Measurements from ENCODE around the gene AMPD1.

AMPD1 gene

GRCh38 chr1:114695430-114696058 is at the start of gene AMPD1:
TSS of gene AMPD1 (minus strand) at chr1:114695546. CDS start at chr1:114695471, 75 bp downstream.
- ChIA-PET POLR2A (ENCODE audit: low non-redundant PET) (interaction anchor here (0.9 kb wide), 1 partner anchor 8 kb away, joined by 4 read pairs; no protein-coding TSS in a partner anchor), CTCF (no interaction called here)
- DNase-seq (ENCODE audit: low spot score) = no peak
- no peak within 1 kb of the TSS for H3K27ac ChIP-seq
- TF ChIP-seq CTCF (conservative IDR thresholded peaks at IDR 0.05; ENCODE audit: low read depth) = no peak

GRCh38 chr1:114741963-114742746 is 46.8 kb upstream of the AMPD1 start:
- CTCF ChIA-PET = no interaction called here
- no peak for DNase-seq (ENCODE audit: low spot score)
- H3K27ac ChIP-seq = no peak overlapping the region
- no peak for TF ChIP-seq CTCF (conservative IDR thresholded peaks at IDR 0.05; ENCODE audit: low read depth)
- POLR2A ChIA-PET (ENCODE audit: low non-redundant PET) = no interaction called here

- no peak for TF ChIP-seq CTCF (conservative IDR thresholded peaks at IDR 0.05; ENCODE audit: low read depth)
These were observed 45.0 kb upstream of the AMPD1 start for GRCh38 chr1:114740331-114740730.

DNA sequence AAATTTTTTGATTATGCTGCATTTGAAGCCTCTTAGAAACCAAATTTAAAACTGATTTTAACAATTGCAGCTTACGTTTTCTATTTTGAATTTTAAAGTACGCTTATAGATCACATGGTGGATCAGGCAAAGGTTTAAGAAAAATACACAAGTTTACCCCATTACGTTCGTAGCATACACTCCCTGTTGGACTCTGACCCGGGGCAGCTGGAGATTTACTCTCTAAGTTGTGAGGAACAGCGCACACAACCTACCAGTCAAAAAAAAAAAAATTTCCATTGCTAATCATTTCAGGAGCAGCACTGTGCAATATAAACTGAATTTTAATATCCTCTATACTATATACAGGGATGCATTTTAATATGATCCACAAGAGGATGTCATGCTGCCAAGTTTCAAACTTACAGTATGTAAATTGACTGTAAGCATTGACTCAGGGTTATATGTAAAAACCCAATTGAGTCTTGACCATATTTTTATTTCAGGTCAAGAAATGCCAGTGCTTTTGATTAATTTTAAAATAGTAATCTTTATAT is 42.0 kb upstream of the AMPD1 start:
- ChIA-PET POLR2A (ENCODE audit: low non-redundant PET) (no interaction called here), CTCF (no interaction called here)
- DNase-seq (ENCODE audit: low spot score) = no peak

More at GRCh38 chr1:114740331-114740730, 45.0 kb upstream of the AMPD1 start:
- CTCF ChIA-PET = no interaction called here
- no peak for DNase-seq (ENCODE audit: low spot score)
- POLR2A ChIA-PET (ENCODE audit: low non-redundant PET) = no interaction called here
- H3K27ac ChIP-seq = no peak overlapping the region

DNA sequence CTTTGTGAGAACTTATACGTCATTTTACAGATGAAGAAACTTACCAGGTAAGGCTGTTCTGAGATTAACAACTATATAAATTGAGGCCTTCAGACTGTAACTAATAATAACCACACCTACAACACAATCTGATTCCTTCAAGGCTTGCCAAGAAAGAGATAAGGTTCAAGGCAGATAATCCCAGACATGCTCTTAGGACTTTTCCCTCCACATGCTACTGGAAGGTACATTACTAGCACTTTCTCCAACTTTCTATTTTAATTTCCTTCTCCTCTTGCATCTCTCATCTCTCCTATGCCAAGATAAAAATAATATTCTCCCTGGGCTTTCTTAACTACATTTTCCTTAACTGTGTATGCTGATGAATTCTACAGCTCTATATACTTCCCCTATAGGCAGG is 40.1 kb upstream of the AMPD1 start:
- TF ChIP-seq CTCF (conservative IDR thresholded peaks at IDR 0.05; ENCODE audit: low read depth) = no peak
- DNase-seq (ENCODE audit: low spot score) = no peak
- CTCF ChIA-PET = interaction anchor here (0.7 kb wide), 1 partner anchor 366 kb away, joined by 5 read pairs; no protein-coding TSS in a partner anchor
- POLR2A ChIA-PET (ENCODE audit: low non-redundant PET) = interaction anchor here (0.6 kb wide), 1 partner anchor 598 kb away, joined by 3 read pairs; no protein-coding TSS in a partner anchor
- no peak overlapping the region for H3K27ac ChIP-seq

More for the DNA sequence above, 42.0 kb upstream of the AMPD1 start:
- TF ChIP-seq CTCF (conservative IDR thresholded peaks at IDR 0.05; ENCODE audit: low read depth) = no peak
- H3K27ac ChIP-seq = no peak overlapping the region

DNA sequence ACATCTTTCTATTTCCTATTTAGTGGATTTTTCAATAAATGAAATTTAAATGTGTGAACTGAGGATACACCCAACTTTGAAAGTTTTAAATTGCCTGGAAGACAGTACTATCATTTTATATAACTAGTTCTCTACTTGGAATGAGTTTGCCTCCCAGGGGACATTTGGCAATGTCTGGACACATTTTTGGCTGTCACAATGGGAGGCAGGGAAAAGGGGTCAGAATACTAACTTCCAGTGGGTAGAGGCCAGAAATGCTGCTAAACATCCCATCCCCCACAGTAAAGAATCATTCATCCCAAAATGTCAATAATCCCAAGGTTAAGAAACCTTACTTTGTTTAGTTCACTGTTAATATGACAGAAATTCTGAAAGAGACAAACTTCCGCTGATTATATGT is 34.4 kb upstream of the AMPD1 start:
- no peak for DNase-seq (ENCODE audit: low spot score)
- H3K27ac ChIP-seq = no peak overlapping the region
- no peak for TF ChIP-seq CTCF (conservative IDR thresholded peaks at IDR 0.05; ENCODE audit: low read depth)
- ChIA-PET CTCF (no interaction called here), POLR2A (ENCODE audit: low non-redundant PET) (no interaction called here)
